ENCODE results near the gene SLC16A12.
A peak's percentile ranks its signal among the peaks of the same experiment; 100 is the strongest.

SLC16A12 gene

DNA sequence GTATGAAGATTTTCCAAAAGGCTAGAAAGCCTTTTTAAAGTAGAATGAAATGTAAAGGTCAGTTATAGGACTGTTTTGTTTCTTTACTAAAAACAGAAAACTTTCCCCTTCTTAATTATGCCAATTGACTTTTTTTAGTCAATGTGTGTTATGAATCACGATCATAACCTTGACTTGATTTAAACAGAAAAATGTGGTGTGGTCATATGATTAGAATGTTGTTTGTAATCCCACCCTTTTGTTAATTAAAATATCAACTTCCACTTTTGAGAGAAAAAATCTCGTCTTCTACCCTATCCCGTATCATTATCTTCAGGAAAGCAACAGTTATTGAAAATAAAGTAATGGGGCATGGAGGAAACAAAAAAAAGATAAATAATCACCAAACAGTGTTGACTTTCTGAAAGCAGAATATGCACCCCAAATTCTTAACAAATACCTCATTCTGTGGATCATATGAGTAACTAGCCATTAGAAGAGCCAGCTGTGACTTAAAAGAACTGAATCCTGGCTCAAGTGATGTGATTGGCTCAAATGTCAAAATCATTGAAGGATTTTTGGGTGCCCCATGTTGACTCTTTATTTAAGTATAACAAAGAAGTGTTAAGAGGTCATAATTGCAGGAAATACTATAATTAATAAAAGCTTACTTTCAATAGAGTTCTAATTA lies 32.3 kb upstream of the SLC16A12 start:
- no peaks in the 10 kb centered on the region for H3K36me3 ChIP-seq (ENCODE audit: control insufficient read depth in 4 of 4, insufficient read depth in 4 of 4, low read length in 3 of 4)
- no CpG with 5 or more reads among the region's 3 CpGs for WGBS (ENCODE audit: insufficient coverage)
- no peak overlapping the region for H3K4me3 ChIP-seq (ENCODE audit: control insufficient read depth in 1 of 7, extremely low read depth in 1 of 7, insufficient read depth in 4 of 7, low read depth in 2 of 7, low read length in 6 of 7)
- ChIA-PET CTCF (interaction anchor here (1.0 to 3.1 kb wide), 4 partner anchors 11 to 352 kb away, joined by 3 to 10 read pairs (median 4); no protein-coding TSS in a partner anchor), POLR2A (no interaction called here)
- H3K27me3 ChIP-seq (replicated peaks in 2 of 5; ENCODE audit: control insufficient read depth in 4 of 5, insufficient read depth in 5 of 5, low read length in 4 of 5) = peaks cover 0 to 1% (median 0%) of the 10 kb centered on the region in 5 experiments
- H3K27ac ChIP-seq (ENCODE audit: insufficient read depth in 1 of 2, low read depth in 1 of 2, low read length in 2 of 2, poor library complexity in 1 of 2, severe bottlenecking in 2 of 2) = no peak overlapping the region
- no peak for DNase-seq
- no peaks in the 10 kb centered on the region for H3K4me1 ChIP-seq (ENCODE audit: control extremely low read depth in 1 of 4, control insufficient read depth in 4 of 4, insufficient read depth in 4 of 4, low read length in 3 of 4)
- no peaks in the 10 kb centered on the region for H3K9me3 ChIP-seq (ENCODE audit: control extremely low read depth in 1 of 5, control insufficient read depth in 4 of 5, insufficient read depth in 2 of 5, low read depth in 1 of 5, low read length in 4 of 5)

DNA sequence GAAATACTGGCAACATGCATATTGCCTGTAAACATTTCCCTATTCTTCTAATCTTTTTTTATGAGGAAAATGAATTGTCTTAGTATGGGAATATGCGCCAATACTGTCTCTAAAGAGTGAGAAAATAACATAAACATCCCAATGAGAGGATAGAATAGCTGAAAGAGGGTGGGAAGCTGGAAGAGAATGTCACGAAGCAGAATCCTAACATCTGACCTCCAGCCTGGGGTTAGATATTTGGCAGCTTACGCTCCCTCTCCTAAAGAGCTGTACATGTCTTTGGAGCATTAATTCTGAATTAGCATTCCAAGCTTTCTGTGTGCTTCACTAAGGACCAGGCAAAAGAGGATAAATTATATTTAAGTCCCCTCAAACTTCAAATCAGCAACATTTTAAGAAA lies 31.6 kb upstream of the SLC16A12 start:
- H3K27ac ChIP-seq (ENCODE audit: insufficient read depth in 1 of 2, low read depth in 1 of 2, low read length in 2 of 2, poor library complexity in 1 of 2, severe bottlenecking in 2 of 2) = no peak overlapping the region
- H3K4me1 ChIP-seq (ENCODE audit: control extremely low read depth in 1 of 4, control insufficient read depth in 4 of 4, insufficient read depth in 4 of 4, low read length in 3 of 4) = no peaks in the 10 kb centered on the region
- peaks cover 0 to 1% (median 0%) of the 10 kb centered on the region in 5 experiments for H3K27me3 ChIP-seq (replicated peaks in 2 of 5; ENCODE audit: control insufficient read depth in 4 of 5, insufficient read depth in 5 of 5, low read length in 4 of 5)
- CTCF ChIA-PET = interaction anchor here (1.0 to 3.1 kb wide), 3 partner anchors 10 to 351 kb away, joined by 3 to 10 read pairs (median 4); no protein-coding TSS in a partner anchor
- no peaks in the 10 kb centered on the region for H3K36me3 ChIP-seq (ENCODE audit: control insufficient read depth in 4 of 4, insufficient read depth in 4 of 4, low read length in 3 of 4)
- POLR2A ChIA-PET = no interaction called here
- H3K4me3 ChIP-seq (ENCODE audit: control insufficient read depth in 1 of 7, extremely low read depth in 1 of 7, insufficient read depth in 4 of 7, low read depth in 2 of 7, low read length in 6 of 7) = no peak overlapping the region
- 50% methylated on average over 2 of the region's 3 CpGs for WGBS (ENCODE audit: insufficient coverage)
- H3K9me3 ChIP-seq (ENCODE audit: control extremely low read depth in 1 of 5, control insufficient read depth in 4 of 5, insufficient read depth in 2 of 5, low read depth in 1 of 5, low read length in 4 of 5) = no peaks in the 10 kb centered on the region
- DNase-seq = no peak

DNA sequence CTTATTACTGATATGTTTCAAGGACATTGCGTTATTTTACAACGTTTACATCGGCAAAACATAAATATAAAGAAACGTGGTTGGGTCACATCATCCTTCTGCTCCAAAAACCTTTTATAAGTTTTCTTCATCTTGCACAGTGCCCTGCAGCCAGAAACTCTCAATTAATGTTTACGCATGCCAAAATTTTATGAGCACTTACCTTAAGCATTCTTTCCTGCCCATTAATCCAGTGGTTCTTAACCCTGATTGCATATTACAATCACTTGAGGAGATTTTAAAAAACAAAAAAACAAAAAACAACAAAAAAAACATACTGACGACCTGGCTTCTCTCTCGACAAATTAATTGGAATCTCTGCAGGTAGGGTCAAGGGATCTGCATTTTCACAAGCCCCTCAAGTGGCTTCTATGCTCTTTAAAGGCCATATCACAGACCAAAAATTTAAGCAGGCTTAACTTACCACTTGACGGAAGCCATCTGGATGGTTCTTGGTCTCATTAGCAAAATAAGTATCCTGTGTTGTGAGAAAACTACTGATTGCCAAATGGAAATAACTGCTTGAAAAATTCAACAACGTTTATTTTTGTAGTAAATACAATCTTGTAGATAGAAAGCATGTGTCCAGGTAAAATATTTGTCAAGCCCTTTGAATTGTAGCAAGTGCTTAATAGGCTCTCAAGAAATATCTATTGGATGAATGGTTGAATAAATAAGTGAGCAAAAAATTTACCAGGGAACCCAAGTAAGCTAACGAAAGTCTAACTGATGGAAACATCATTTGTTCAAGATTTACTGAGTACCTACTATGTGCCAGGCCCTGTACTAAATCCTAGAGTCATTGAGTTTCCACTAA lies 30.9 kb upstream of the SLC16A12 start:
- CTCF ChIA-PET = interaction anchor here (1.0 to 1.8 kb wide), 4 partner anchors 10 to 350 kb away, joined by 3 to 7 read pairs (median 4); no protein-coding TSS in a partner anchor
- Histone ChIP-seq H3K4me3 (ENCODE audit: control insufficient read depth in 1 of 7, extremely low read depth in 1 of 7, insufficient read depth in 4 of 7, low read depth in 2 of 7, low read length in 6 of 7) (no peak overlapping the region), H3K9me3 (ENCODE audit: control extremely low read depth in 1 of 5, control insufficient read depth in 4 of 5, insufficient read depth in 2 of 5, low read depth in 1 of 5, low read length in 4 of 5) (no peaks in the 10 kb centered on the region), H3K27me3 (replicated peaks in 2 of 5; ENCODE audit: control insufficient read depth in 4 of 5, insufficient read depth in 5 of 5, low read length in 4 of 5) (peaks cover 0 to 1% (median 0%) of the 10 kb centered on the region in 5 experiments), H3K36me3 (ENCODE audit: control insufficient read depth in 4 of 4, insufficient read depth in 4 of 4, low read length in 3 of 4) (no peaks in the 10 kb centered on the region), H3K27ac (ENCODE audit: insufficient read depth in 1 of 2, low read depth in 1 of 2, low read length in 2 of 2, poor library complexity in 1 of 2, severe bottlenecking in 2 of 2) (no peak overlapping the region), H3K4me1 (ENCODE audit: control extremely low read depth in 1 of 4, control insufficient read depth in 4 of 4, insufficient read depth in 4 of 4, low read length in 3 of 4) (no peaks in the 10 kb centered on the region)
- WGBS (ENCODE audit: insufficient coverage) = 98% methylated on average over 8 of the region's 10 CpGs
- DNase-seq = no peak
- POLR2A ChIA-PET = no interaction called here

GRCh38 chr10:89565180-89565579 lies 29.8 kb upstream of the SLC16A12 start:
- H3K4me1 ChIP-seq (ENCODE audit: control extremely low read depth in 1 of 4, control insufficient read depth in 4 of 4, insufficient read depth in 4 of 4, low read length in 3 of 4) = no peaks in the 10 kb centered on the region
- no peaks in the 10 kb centered on the region for H3K36me3 ChIP-seq (ENCODE audit: control insufficient read depth in 4 of 4, insufficient read depth in 4 of 4, low read length in 3 of 4)
- no peak for DNase-seq
- H3K4me3 ChIP-seq (ENCODE audit: control insufficient read depth in 1 of 7, extremely low read depth in 1 of 7, insufficient read depth in 4 of 7, low read depth in 2 of 7, low read length in 6 of 7) = no peak overlapping the region
- ChIA-PET CTCF (interaction anchor here (0.7 to 1.8 kb wide), 10 partner anchors 9 to 348 kb away, joined by 3 to 7 read pairs (median 3); no protein-coding TSS in a partner anchor), POLR2A (no interaction called here)
- WGBS (ENCODE audit: insufficient coverage) = no CpG with 5 or more reads among the region's 1 CpG
- H3K27me3 ChIP-seq (replicated peaks in 2 of 5; ENCODE audit: control insufficient read depth in 4 of 5, insufficient read depth in 5 of 5, low read length in 4 of 5) = peaks cover 0 to 1% (median 0%) of the 10 kb centered on the region in 5 experiments
- no peaks in the 10 kb centered on the region for H3K9me3 ChIP-seq (ENCODE audit: control extremely low read depth in 1 of 5, control insufficient read depth in 4 of 5, insufficient read depth in 2 of 5, low read depth in 1 of 5, low read length in 4 of 5)
- H3K27ac ChIP-seq (ENCODE audit: insufficient read depth in 1 of 2, low read depth in 1 of 2, low read length in 2 of 2, poor library complexity in 1 of 2, severe bottlenecking in 2 of 2) = no peak overlapping the region

DNA sequence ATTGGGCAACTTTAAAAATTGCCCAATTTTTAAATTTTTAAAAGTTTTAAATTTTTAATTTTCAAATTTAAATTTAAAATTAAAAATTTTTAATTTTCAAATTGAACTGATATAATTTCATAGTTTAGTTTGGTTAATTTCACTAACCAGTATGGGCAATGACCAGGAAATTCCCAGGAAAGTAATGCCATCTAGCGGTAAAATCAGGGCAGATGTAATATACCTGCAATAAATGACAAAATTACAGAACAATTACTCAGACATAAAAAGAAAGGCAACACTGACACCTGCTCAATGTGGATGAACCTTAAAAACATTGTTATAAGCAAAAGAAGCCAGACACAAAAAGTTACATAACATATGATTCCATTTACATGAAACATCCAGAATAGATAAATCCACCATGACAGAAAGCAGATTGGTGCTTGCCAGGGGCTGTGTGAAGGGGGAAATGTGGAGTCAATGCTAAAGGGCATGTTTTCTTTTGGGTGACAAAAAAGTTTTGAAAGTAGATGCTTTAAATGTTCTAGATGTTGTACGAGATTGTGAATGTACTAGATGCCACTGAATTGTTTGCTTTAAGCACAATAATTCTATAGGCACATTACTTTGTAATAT lies 28.6 kb upstream of the SLC16A12 start:
- H3K36me3 ChIP-seq (ENCODE audit: control insufficient read depth in 4 of 4, insufficient read depth in 4 of 4, low read length in 3 of 4) = no peaks in the 10 kb centered on the region
- H3K4me3 ChIP-seq (ENCODE audit: control insufficient read depth in 1 of 7, extremely low read depth in 1 of 7, insufficient read depth in 4 of 7, low read depth in 2 of 7, low read length in 6 of 7) = no peak overlapping the region
- ChIA-PET CTCF (interaction anchor here (0.9 to 2.1 kb wide), 7 partner anchors 10 to 292 kb away, joined by 3 to 7 read pairs (median 4); no protein-coding TSS in a partner anchor), POLR2A (no interaction called here)
- WGBS (ENCODE audit: insufficient coverage) = no CpG with 5 or more reads among the region's 2 CpGs
- no peaks in the 10 kb centered on the region for H3K4me1 ChIP-seq (ENCODE audit: control extremely low read depth in 1 of 4, control insufficient read depth in 4 of 4, insufficient read depth in 4 of 4, low read length in 3 of 4)
- no peaks in the 10 kb centered on the region for H3K9me3 ChIP-seq (ENCODE audit: control extremely low read depth in 1 of 5, control insufficient read depth in 4 of 5, insufficient read depth in 2 of 5, low read depth in 1 of 5, low read length in 4 of 5)
- peak; percentile 41 to 64 (median 52) for DNase-seq
- H3K27me3 ChIP-seq (replicated peaks in 2 of 5; ENCODE audit: control insufficient read depth in 4 of 5, insufficient read depth in 5 of 5, low read length in 4 of 5) = peaks cover 0 to 1% (median 0%) of the 10 kb centered on the region in 5 experiments
- H3K27ac ChIP-seq (ENCODE audit: insufficient read depth in 1 of 2, low read depth in 1 of 2, low read length in 2 of 2, poor library complexity in 1 of 2, severe bottlenecking in 2 of 2) = no peak overlapping the region

- Histone ChIP-seq H3K36me3 (ENCODE audit: control insufficient read depth in 4 of 4, insufficient read depth in 4 of 4, low read length in 3 of 4) (no peaks in the 10 kb centered on the region), H3K9me3 (ENCODE audit: control extremely low read depth in 1 of 5, control insufficient read depth in 4 of 5, insufficient read depth in 2 of 5, low read depth in 1 of 5, low read length in 4 of 5) (no peaks in the 10 kb centered on the region), H3K27ac (ENCODE audit: insufficient read depth in 1 of 2, low read depth in 1 of 2, low read length in 2 of 2, poor library complexity in 1 of 2, severe bottlenecking in 2 of 2) (no peak overlapping the region), H3K4me1 (ENCODE audit: control extremely low read depth in 1 of 4, control insufficient read depth in 4 of 4, insufficient read depth in 4 of 4, low read length in 3 of 4) (no peaks in the 10 kb centered on the region), H3K27me3 (replicated peaks in 2 of 5; ENCODE audit: control insufficient read depth in 4 of 5, insufficient read depth in 5 of 5, low read length in 4 of 5) (peaks cover 0 to 1% (median 0%) of the 10 kb centered on the region in 5 experiments), H3K4me3 (ENCODE audit: control insufficient read depth in 1 of 7, extremely low read depth in 1 of 7, insufficient read depth in 4 of 7, low read depth in 2 of 7, low read length in 6 of 7) (no peak overlapping the region)
- 100% methylated on average over 1 of the region's 3 CpGs for WGBS (ENCODE audit: insufficient coverage)
- DNase-seq = no peak
- ChIA-PET CTCF (interaction anchor here (0.9 to 2.1 kb wide), 6 partner anchors 9 to 348 kb away, joined by 3 to 6 read pairs (median 4); no protein-coding TSS in a partner anchor), POLR2A (no interaction called here)
These were observed 27.9 kb upstream of the SLC16A12 start for GRCh38 chr10:89563311-89563710.
